NCI-H146 treated with DMSO at 0.1 percent for 48 hours (cell line): ENCODE measurements around the gene IL17RD.

Experiments
- DNase-seq: peaks from one replicate; lab custom pipeline; 2025; ENCODE audit not compliant: unreplicated experiment; lab: John Stamatoyannopoulos, UW

Gene IL17RD

DNA sequence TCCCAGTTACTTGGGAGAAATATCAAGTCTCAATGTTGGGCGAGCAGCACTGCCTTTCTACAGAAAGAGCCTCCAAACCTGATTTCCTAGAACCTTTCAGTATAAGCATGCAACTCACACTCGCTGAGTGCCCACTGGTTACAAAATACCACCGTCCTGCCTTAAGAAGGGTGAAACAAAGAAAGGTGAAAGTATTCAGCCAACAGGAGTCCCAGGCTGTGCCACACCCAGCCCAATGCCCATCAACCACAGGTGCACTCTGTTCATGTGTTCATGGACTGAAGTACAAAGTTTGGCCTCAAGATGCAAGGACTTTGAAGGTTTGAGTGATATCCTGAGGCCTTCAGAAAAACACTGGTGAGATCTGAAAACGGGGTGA is 34.0 kb downstream of the IL17RD start:
- no peak for DNase-seq

DNA sequence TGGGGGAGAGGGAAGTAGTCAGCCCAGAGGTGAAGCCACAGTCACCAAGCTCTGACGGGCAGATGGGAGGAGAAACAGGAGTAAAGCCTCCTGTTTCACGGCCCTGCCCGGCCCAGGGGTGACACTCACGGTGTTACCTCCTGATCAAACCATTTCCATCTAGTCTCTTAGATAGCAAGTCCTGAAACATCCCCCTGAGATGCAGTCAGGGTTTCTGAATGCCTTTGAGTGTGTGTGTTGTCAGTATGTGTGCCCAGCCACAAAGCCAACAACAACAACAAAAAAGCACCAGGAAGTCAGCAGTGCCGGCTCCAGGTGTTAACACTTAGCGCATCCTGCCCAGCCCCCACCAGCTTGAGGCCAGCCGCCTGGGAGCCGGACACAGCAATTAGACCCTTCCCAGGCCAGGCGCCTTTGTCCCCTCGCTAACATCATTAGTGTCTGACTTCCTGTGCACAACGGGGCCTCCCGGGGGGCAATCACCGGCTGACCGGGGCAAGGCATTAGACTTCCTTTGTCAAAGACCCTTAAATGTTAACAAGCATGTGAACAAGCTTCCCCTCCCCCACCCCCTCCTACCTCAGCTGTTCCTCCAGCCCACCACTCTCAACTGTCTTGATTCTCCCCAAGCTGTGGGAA is 34.5 kb downstream of the IL17RD start:
- peak; percentile 76 for DNase-seq

DNA sequence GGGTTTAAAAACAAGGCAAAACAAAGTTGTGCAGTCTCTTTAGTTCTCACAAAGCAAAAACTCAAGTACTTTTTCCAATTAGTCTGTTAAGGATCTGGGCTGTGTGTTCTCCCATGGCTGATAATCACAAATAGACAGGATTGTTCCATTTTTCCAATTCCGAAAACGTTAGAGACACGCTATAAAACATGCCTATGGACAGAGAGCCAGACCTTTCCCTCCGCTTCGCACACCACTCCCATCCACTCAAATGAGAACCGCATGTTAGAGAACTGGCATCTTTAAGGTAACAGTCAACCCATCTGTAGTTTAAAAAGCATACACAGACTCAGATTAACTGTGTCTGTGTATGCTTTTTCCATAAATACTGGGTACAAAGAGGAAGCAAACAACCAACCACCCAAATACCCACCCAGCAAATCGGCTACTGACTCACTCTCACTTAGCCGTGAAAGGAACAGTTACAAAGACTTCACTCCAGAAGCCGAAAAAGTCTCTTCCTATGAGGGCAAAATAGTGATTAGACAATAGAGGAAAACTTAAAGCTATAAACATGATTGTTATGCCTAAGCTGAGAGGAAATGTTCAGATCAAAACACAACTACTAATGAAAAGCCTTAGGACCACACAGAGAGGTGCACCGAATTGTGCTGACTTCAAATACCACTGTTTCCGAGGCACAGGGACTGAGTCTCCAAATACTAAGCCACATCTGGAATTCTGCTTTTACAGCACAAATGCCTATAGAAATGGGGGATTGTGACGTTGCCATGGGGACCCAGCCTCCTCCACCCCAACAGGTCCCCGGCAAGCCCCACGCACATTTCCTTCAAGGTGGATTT is 36.1 kb downstream of the IL17RD start:
- DNase-seq = no peak

DNA sequence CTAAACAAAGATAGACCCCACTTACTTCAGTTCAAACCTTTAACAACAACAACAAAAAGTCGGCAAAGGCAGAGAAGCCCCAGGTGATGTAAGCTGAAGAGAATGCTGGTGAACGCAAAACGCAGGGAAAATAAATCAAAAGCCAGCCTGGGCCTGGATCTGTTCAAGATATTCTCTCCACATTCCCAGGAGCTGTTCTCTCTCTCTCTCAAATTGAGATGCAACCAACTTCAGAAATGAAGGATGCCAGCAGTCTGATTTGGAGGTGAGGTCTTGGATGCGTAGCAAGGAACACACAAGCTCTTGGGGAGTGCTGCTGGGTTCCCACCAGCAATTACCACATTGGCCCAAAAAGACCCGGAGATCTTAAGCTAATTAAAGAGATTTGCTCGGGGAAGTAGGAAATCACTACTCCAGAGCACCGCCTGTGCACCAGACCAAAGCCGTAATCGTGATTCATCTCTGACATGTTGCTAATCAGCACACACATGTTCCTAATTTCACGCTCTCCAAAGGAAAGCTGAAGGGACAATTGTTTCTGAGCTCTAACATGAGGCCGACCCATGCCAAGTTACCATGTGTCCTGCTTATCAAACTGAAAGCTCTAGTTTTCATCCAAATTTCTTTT is 37.1 kb downstream of the IL17RD start:
- no peak for DNase-seq

- no peak for DNase-seq
Measured at GRCh38 chr3:57126244-57126643, 38.9 kb downstream of the IL17RD start.

- no peak for DNase-seq
Measured at GRCh38 chr3:57120451-57121174, 44.5 kb downstream of the IL17RD start.

DNA sequence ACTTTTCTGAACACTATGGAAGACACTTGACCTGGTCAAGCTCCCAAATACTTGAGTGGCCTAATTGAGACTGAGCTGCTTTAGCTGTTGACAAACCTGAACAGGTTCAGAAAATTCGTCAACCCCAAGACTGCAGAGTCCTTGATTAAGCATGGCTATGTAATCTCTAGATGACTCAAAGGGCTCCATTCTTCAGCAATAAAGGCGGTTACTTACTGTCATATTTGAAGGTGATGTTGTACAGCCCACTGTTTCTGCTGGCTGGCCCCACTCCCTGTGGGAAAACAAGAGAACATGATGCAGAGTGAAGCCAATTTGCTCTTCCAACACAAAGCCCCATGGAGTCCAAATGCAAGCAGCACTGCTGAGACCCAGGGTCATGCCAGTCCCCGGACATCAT is 45.1 kb downstream of the IL17RD start:
- no peak for DNase-seq

- no peak for DNase-seq
Measured at GRCh38 chr3:57118254-57118653, 46.9 kb downstream of the IL17RD start.

GRCh38 chr3:57116501-57116900 is 48.7 kb downstream of the IL17RD start:
- DNase-seq = no peak

DNA sequence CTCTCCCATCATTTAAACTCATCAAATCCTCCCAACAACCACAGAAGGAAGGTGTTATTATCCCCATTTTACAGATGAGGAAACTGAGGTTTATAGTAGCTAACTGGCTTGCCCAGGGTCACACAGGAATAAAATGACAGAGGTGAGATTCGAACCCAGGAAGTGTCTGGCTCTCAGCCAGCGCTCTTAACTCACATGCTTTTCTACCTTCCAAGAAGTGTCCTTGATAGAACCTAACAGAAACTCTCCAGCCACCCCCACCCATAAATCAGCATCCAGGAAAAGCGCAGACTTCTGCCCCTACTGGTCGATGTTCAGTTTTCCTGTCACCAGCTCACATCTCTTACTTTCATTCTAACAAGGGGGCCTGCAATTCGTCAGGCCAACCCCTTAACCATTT is 52.9 kb downstream of the IL17RD start:
- DNase-seq = no peak

DNA sequence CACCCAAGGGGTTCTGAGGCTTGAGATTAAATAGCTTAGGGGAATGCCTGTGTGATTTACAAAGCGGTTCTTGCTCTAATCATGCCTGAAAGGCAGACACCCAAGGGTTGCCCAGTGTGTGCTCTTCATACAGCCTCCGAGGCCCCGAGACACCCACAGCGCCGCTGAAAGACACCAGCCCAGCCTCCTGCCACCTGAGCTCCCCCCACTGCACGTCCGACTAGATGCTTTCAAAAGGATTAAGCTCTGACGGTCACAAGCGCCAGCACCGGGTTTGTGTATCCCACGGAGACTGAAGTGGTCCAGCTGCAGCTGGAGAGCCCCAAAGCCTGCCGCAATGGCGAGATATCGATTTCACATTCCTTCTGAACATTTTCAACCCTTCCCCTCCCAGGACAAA is 54.4 kb downstream of the IL17RD start:
- peak; percentile 90 for DNase-seq

- DNase-seq = no peak
Measured at GRCh38 chr3:57110214-57110613, 54.9 kb downstream of the IL17RD start.

- no peak for DNase-seq
Measured at GRCh38 chr3:57109437-57110199, 55.5 kb downstream of the IL17RD start.

DNA sequence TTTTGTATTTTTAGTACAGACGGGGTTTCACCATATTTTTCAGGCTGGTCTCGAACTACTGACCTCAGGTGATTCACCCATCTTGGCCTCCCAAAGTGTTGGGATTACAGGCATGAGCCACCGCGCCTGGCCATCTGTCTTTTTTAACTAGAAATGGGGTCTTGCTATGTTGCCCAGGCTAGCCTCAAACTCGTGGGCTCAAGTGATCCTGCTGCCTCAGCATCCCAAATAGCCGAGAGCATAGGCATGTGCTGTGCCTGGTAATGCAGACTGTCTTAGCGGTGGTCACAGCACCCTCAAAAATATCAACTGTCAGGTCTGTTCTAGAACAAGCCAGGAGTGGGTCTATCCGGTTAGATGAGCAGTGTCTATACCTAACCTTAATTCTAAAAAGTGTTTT is 56.5 kb downstream of the IL17RD start:
- no peak for DNase-seq

- no peak for DNase-seq
Measured at GRCh38 chr3:57105585-57105984, 59.6 kb downstream of the IL17RD start.

- DNase-seq = peak; percentile 27
Measured at GRCh38 chr3:57100046-57100695, 65.0 kb downstream of the IL17RD start.

- DNase-seq = no peak
Measured at GRCh38 chr3:57098418-57099310, 66.5 kb downstream of the IL17RD start.

DNA sequence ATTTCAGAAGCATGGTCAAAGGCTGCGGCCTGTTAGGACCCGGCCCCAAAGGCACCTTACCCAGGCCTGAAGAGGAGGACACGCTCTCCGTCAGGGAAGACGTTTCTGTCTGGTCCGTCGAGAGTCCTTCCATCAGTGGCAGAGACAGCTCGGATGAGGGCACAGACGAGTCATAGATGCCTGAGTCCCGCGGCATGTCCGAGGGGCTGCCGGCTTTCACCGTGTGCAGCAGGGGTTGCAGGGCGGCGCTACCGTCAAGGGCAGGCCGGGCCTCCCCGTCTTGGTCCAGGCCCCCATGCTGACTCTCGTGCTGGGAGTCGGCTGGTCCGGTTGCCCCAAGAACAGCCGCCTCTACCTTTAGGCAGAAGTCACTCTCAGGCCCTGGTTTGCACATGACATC is 67.6 kb downstream of the IL17RD start:
- DNase-seq = no peak

GRCh38 chr3:57095363-57095762 is 69.8 kb downstream of the IL17RD start:
- no peak for DNase-seq
